ENCODE results near the gene ZCCHC14. TPM values are rescaled to one million over a fixed set of nuclear protein-coding genes. Genes with fewer than 3 reads are reported as not detected.

Gene ZCCHC14
- total RNA-seq, 6 donors from 2014 or later = 17.2 to 35.3 (median 26.3) TPM

GRCh38 chr16:87443964-87444363 is 48.9 kb downstream of the ZCCHC14 start:
- Histone ChIP-seq H3K27ac (peak overlapping the region in 3 of 4 donors; percentile 20 to 54 (median 42)), H3K4me1 (peaks cover 0 to 1% (median 0%) of the 10 kb centered on the region in 4 donors), H3K27me3 (no peaks in the 10 kb centered on the region), H3K36me3 (peaks cover 0 to 38% (median 7%) of the 10 kb centered on the region in 4 donors), H3K9me3 (no peaks in the 10 kb centered on the region), H3K4me3 (no peak overlapping the region)
- TF ChIP-seq POLR2AphosphoS5 (IDR thresholded peaks at IDR 0.05) = no peak
- TF ChIP-seq, protein P1, sequence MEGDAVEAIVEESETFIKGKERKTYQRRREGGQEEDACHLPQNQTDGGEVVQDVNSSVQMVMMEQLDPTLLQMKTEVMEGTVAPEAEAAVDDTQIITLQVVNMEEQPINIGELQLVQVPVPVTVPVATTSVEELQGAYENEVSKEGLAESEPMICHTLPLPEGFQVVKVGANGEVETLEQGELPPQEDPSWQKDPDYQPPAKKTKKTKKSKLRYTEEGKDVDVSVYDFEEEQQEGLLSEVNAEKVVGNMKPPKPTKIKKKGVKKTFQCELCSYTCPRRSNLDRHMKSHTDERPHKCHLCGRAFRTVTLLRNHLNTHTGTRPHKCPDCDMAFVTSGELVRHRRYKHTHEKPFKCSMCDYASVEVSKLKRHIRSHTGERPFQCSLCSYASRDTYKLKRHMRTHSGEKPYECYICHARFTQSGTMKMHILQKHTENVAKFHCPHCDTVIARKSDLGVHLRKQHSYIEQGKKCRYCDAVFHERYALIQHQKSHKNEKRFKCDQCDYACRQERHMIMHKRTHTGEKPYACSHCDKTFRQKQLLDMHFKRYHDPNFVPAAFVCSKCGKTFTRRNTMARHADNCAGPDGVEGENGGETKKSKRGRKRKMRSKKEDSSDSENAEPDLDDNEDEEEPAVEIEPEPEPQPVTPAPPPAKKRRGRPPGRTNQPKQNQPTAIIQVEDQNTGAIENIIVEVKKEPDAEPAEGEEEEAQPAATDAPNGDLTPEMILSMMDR (IDR thresholded peaks at IDR 0.05) = no peak
- TF ChIP-seq EP300 (IDR thresholded peaks at IDR 0.05) = no peak
- TF ChIP-seq POLR2A (IDR thresholded peaks at IDR 0.05) = no peak
- WGBS, 2 donors = 92 to 95% methylated on average over 3 of the region's 3 CpGs
- no peak for ATAC-seq (ENCODE audit: low FRiP score in 2 of 2)
- DNase-seq = no peak

- TF ChIP-seq POLR2A (IDR thresholded peaks at IDR 0.05) = no peak
- TF ChIP-seq POLR2AphosphoS5 (IDR thresholded peaks at IDR 0.05) = no peak
- TF ChIP-seq EP300 (IDR thresholded peaks at IDR 0.05) = no peak
- TF ChIP-seq, protein P1 (IDR thresholded peaks at IDR 0.05) = no peak
- Histone ChIP-seq H3K36me3 (peaks cover 0 to 28% (median 4%) of the 10 kb centered on the region in 4 donors), H3K27me3 (no peaks in the 10 kb centered on the region), H3K4me3 (no peak overlapping the region), H3K9me3 (no peaks in the 10 kb centered on the region), H3K27ac (peak overlapping the region in 1 of 4 donors; percentile 54), H3K4me1 (peaks cover 0 to 6% (median 3%) of the 10 kb centered on the region in 4 donors)
- 98 to 99% methylated on average over 8 of the region's 8 CpGs for WGBS, 2 donors
- DNase-seq (no peak), ATAC-seq (ENCODE audit: low FRiP score in 2 of 2) (no peak)
These were observed 49.8 kb downstream of the ZCCHC14 start for GRCh38 chr16:87443016-87443415.

- peaks cover 0 to 24% (median 4%) of the 10 kb centered on the region in 4 donors for H3K36me3 ChIP-seq
- no peak overlapping the region for H3K4me3 ChIP-seq
- no peak overlapping the region for H3K27ac ChIP-seq
- H3K9me3 ChIP-seq = no peaks in the 10 kb centered on the region
- no peaks in the 10 kb centered on the region for H3K27me3 ChIP-seq
- DNase-seq = no peak
- TF ChIP-seq EP300 (IDR thresholded peaks at IDR 0.05) (no peak), POLR2AphosphoS5 (IDR thresholded peaks at IDR 0.05) (no peak), POLR2A (IDR thresholded peaks at IDR 0.05) (no peak)
- TF ChIP-seq, protein P1 (IDR thresholded peaks at IDR 0.05) = no peak
- 91 to 93% methylated on average over 4 of the region's 4 CpGs for WGBS, 2 donors
- H3K4me1 ChIP-seq = peaks cover 0 to 7% (median 3%) of the 10 kb centered on the region in 4 donors
- no peak for ATAC-seq (ENCODE audit: low FRiP score in 2 of 2)
These were observed 50.2 kb downstream of the ZCCHC14 start for GRCh38 chr16:87442581-87442966.

DNA sequence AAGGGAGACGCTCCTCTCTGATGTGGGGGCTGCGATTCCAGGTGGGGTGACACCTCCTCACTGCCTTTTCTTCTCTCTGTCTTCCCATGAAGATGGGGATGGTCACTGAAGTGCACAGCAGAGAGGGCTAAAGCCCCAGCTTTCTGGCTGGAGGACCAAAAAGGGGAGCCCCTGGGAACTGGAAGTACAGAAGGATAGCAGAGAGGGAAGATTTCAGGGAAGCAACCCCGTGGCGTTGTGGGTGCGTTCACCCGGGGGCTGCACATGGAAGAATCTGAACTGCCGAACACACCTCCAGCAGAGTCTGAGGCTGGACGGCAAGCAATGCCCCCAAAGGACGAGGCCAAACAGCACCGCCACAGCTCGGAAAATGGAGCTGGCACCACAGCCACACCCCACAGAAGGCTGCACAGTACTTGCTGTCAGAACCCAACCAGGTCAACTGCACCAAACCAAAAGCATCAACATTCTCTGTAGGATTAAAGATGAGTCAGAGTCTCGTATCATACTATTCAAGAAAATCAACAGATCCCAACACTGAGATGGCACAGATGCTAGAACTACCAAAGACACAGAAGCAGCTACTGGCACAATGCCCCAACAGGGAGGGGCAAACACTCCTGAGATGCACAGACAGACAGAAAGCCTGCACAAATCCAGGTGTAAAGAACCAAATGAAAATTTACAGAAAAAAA is 50.8 kb downstream of the ZCCHC14 start:
- Histone ChIP-seq H3K27ac (no peak overlapping the region), H3K4me3 (no peak overlapping the region), H3K9me3 (no peaks in the 10 kb centered on the region), H3K4me1 (peaks cover 0 to 10% (median 3%) of the 10 kb centered on the region in 4 donors), H3K36me3 (peaks cover 0 to 19% (median 2%) of the 10 kb centered on the region in 4 donors), H3K27me3 (no peaks in the 10 kb centered on the region)
- no peak for DNase-seq
- ATAC-seq (ENCODE audit: low FRiP score in 2 of 2) = no peak
- TF ChIP-seq POLR2A (IDR thresholded peaks at IDR 0.05) (no peak), EP300 (IDR thresholded peaks at IDR 0.05) (no peak), POLR2AphosphoS5 (IDR thresholded peaks at IDR 0.05) (no peak)
- TF ChIP-seq, protein P1 (IDR thresholded peaks at IDR 0.05) = no peak
- 93 to 95% methylated on average over 10 to 12 of the region's 12 CpGs for WGBS, 2 donors

Measured in upper lobe of left lung (tissue), 6 donors.